GM18858 (cell line): Measurements from ENCODE around the gene ARHGAP26.

ENCODE experiments used
- ATAC-seq: cut with Tn5 transposase; IDR thresholded peaks from one replicate; pipeline ENCODE4 v1.9.1; 2021; ENCODE audit not compliant: unreplicated experiment

The ARHGAP26 gene

GRCh38 chr5:143130613-143131305, 360.6 kb downstream of the ARHGAP26 start:
- no peak for ATAC-seq

GRCh38 chr5:143131972-143132371, 361.8 kb downstream of the ARHGAP26 start:
- ATAC-seq: no peak

- no peak for ATAC-seq
These were observed 362.6 kb downstream of the ARHGAP26 start for GRCh38 chr5:143132739-143133138.

GRCh38 chr5:143133721-143134120, 363.5 kb downstream of the ARHGAP26 start:
- no peak for ATAC-seq

GRCh38 chr5:143134269-143134668, 364.1 kb downstream of the ARHGAP26 start:
- ATAC-seq: no peak

GRCh38 chr5:143134900-143135299, 364.7 kb downstream of the ARHGAP26 start:
- peak; percentile 70 for ATAC-seq

- ATAC-seq: no peak
These were observed 365.8 kb downstream of the ARHGAP26 start for GRCh38 chr5:143135832-143136551.

GRCh38 chr5:143138839-143139238, 368.7 kb downstream of the ARHGAP26 start:
- ATAC-seq: no peak

GRCh38 chr5:143139585-143139984, 369.4 kb downstream of the ARHGAP26 start:
- ATAC-seq: no peak

- no peak for ATAC-seq
These were observed 370.5 kb downstream of the ARHGAP26 start for GRCh38 chr5:143140492-143141203.

- no peak for ATAC-seq
These were observed 371.5 kb downstream of the ARHGAP26 start for GRCh38 chr5:143141652-143142051.

GRCh38 chr5:143142596-143143435, 372.6 kb downstream of the ARHGAP26 start:
- ATAC-seq: no peak

- no peak for ATAC-seq
These were observed 373.8 kb downstream of the ARHGAP26 start for GRCh38 chr5:143143973-143144372.

GRCh38 chr5:143145243-143146160, 375.3 kb downstream of the ARHGAP26 start:
- ATAC-seq: no peak

- ATAC-seq: no peak
These were observed 376.0 kb downstream of the ARHGAP26 start for GRCh38 chr5:143146161-143146560.

- no peak for ATAC-seq
These were observed 377.2 kb downstream of the ARHGAP26 start for GRCh38 chr5:143147383-143147782.

GRCh38 chr5:143147902-143148301, 377.7 kb downstream of the ARHGAP26 start:
- no peak for ATAC-seq

GRCh38 chr5:143148771-143149170, 378.6 kb downstream of the ARHGAP26 start:
- ATAC-seq: no peak

GRCh38 chr5:143149759-143150158, 379.6 kb downstream of the ARHGAP26 start:
- no peak for ATAC-seq
